GM12878 (cell line): Measurements from ENCODE around the gene SUSD1. TPM values are rescaled to one million over a fixed set of nuclear protein-coding genes. Genes with fewer than 3 reads are reported as not detected.
A peak's percentile ranks its signal among the peaks of the same experiment; 100 is the strongest.

Source experiments
- IRF4 ChIP-seq: IDR thresholded peaks from 2 replicates; pipeline ENCODE4 v1.6.1; 2011; ENCODE audit warnings: low read depth, low read length
- NFYA ChIP-seq: IDR thresholded peaks from 2 replicates; pipeline ENCODE4 v1.6.1; 2011; ENCODE audit warnings: low read depth, mild to moderate bottlenecking, low read length, improper control_type of control experiment, borderline replicate concordance
- POLR2A ChIP-seq: IDR thresholded peaks from 2 replicates; pipeline ENCODE4 v1.6.1; 2011; ENCODE audit warnings: low read depth, mild to moderate bottlenecking, low read length
- ZNF207 ChIP-seq: fragments of 450-650 bp; IDR thresholded peaks from 2 replicates; pipeline ENCODE4 v1.6.1; 2014; ENCODE audit warnings: antibody characterized with exemption, mild to moderate bottlenecking, borderline replicate concordance
- ZNF622 ChIP-seq: fragments of 450-650 bp; IDR thresholded peaks from 2 replicates; pipeline ENCODE4 v1.6.1; 2017; ENCODE audit warnings: mild to moderate bottlenecking, inconsistent platforms
- polyA plus RNA-seq, 11 experiments: library from polyadenylated mRNA; depleted of rRNA in 4 of 11; unstranded in 6 of 11; stranded (reverse) in 5 of 11; fragments of >200 nt; fragmentation: Nextera tagmentation in 4 of 11; fragmentation: Illumina TruSeq in 1 of 11; extraction: Ambion mirVana in 4 of 11; extraction: Trizol in 1 of 11; gene quantifications; 1 replicate in 1 of 11; 2 replicates in 10 of 11; pipeline versions ENCODE4 v1.2.1 to v1.2.3, GENCODE V29; 2011 to 2016; ENCODE audit warnings: inconsistent platforms in 2 of 11, missing spikeins in 2 of 11, low read depth in 1 of 11
- total RNA-seq, 4 experiments: library from RNA; depleted of rRNA in 3 of 4; stranded (reverse); fragments of >200 nt in 3 of 4; fragmentation: Illumina TruSeq in 1 of 4; extraction: Trizol in 1 of 4; gene quantifications; 2 replicates each; pipeline versions ENCODE4 v1.2.1 to v1.2.3, GENCODE V29; 2013 to 2021
- TF ChIP-seq, protein P1 (sequence below), 3 experiments: IDR thresholded peaks in 2 of 3; conservative IDR thresholded peaks in 1 of 3; 2 replicates each; pipeline ENCODE4 v1.5.1; 2011; ENCODE audit warnings: low read depth in 3 of 3, low read length in 3 of 3, mild to moderate bottlenecking in 3 of 3, control low read depth in 2 of 3, moderate library complexity in 2 of 3, inconsistent platforms in 1 of 3, mixed read lengths in 1 of 3; ENCODE audit not compliant: control insufficient read depth in 2 of 3, insufficient read depth in 1 of 3; ENCODE audit errors: extremely low read depth in 1 of 3
- TF ChIP-seq, protein P2 (sequence below): fragments of 450-650 bp; IDR thresholded peaks from 2 replicates; pipeline ENCODE4 v1.6.1; 2016; ENCODE audit warnings: mild to moderate bottlenecking, moderate library complexity, borderline replicate concordance
- TF ChIP-seq, protein P3 (sequence below): fragments of 450-650 bp; IDR thresholded peaks from 2 replicates; pipeline ENCODE4 v1.6.1; 2017; ENCODE audit warnings: mild to moderate bottlenecking
- TF ChIP-seq, protein P4 (sequence below): fragments of 450-650 bp; IDR thresholded peaks from 2 replicates; pipeline ENCODE4 v1.6.1; 2014; ENCODE audit warnings: mild to moderate bottlenecking
- TF ChIP-seq, protein P5 (sequence below): fragments of 450-650 bp; IDR thresholded peaks from 2 replicates; pipeline ENCODE4 v1.6.1; 2017; ENCODE audit warnings: antibody characterized with exemption, mild to moderate bottlenecking, moderate library complexity
- TF ChIP-seq, protein P6 (sequence below): IDR thresholded peaks from 2 replicates; pipeline ENCODE4 v1.6.1; 2011; ENCODE audit warnings: borderline replicate concordance, low read depth, mild to moderate bottlenecking, moderate library complexity, mixed read lengths, low read length; ENCODE audit not compliant: insufficient read depth; ENCODE audit errors: extremely low read length

The SUSD1 gene
- total and polyA plus RNA-seq, 10 of the 15 experiments (the other 5 are each of a cell fraction or from before 2014, with no cell fraction given), result 6.7 to 20.8 (median 13.2) TPM

DNA sequence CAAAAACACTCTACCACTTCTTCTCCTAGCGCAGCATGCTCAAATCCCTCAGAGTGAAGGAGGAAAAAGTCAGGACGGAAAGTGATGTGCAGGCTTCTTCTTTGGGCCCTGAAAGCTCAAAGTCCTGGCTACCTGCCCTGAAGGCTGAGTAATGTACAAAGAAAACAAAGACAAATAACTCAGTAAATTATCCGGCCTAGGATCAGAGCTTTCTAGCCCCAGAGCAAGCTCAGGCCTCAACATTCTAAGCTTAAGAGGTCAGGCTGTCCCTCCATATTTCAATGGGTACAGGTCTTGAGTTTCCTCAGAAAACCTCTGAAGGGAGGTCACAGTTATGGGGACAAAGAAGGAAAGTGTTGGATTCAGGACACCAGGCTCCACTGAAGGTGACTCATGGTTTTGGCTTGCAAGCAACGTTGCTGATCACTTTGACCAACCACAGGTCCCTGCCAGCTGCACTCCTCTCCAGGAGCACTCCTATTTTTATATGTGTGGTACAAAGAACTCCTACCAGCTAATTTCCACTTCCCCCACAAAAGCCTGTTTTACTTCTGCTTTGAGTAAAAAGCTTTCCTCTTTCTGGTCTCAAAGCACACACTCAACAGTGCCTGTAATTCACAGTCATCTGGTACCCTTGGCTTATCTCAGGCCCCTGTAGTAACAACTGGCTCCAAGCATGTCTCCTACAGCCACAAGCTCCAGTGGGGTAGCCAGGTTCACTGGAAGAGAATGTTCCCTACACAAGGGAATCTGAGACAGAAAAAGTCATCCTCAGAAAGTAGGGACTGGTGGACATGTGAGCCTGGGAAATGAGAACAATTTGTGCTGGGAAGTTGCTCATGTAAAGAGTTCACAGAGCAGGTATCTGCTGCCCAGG lies 162.8 kb downstream of the SUSD1 start (continued):
- TF ChIP-seq, protein P1, sequence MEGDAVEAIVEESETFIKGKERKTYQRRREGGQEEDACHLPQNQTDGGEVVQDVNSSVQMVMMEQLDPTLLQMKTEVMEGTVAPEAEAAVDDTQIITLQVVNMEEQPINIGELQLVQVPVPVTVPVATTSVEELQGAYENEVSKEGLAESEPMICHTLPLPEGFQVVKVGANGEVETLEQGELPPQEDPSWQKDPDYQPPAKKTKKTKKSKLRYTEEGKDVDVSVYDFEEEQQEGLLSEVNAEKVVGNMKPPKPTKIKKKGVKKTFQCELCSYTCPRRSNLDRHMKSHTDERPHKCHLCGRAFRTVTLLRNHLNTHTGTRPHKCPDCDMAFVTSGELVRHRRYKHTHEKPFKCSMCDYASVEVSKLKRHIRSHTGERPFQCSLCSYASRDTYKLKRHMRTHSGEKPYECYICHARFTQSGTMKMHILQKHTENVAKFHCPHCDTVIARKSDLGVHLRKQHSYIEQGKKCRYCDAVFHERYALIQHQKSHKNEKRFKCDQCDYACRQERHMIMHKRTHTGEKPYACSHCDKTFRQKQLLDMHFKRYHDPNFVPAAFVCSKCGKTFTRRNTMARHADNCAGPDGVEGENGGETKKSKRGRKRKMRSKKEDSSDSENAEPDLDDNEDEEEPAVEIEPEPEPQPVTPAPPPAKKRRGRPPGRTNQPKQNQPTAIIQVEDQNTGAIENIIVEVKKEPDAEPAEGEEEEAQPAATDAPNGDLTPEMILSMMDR (IDR thresholded peaks at IDR 0.05 in 2 of 3, conservative IDR thresholded peaks at IDR 0.05 in 1 of 3; ENCODE audit: control insufficient read depth in 2 of 3, extremely low read depth in 1 of 3, insufficient read depth in 1 of 3, low read depth in 3 of 3, low read length in 3 of 3), result no peak
- TF ChIP-seq POLR2A (peak; percentile 43; the same call in 1 of the 2 replicates), ZNF622 (no peak), IRF4 (peak; percentile 96), NFYA (no peak), ZNF207 (no peak)
- TF ChIP-seq, protein P2, sequence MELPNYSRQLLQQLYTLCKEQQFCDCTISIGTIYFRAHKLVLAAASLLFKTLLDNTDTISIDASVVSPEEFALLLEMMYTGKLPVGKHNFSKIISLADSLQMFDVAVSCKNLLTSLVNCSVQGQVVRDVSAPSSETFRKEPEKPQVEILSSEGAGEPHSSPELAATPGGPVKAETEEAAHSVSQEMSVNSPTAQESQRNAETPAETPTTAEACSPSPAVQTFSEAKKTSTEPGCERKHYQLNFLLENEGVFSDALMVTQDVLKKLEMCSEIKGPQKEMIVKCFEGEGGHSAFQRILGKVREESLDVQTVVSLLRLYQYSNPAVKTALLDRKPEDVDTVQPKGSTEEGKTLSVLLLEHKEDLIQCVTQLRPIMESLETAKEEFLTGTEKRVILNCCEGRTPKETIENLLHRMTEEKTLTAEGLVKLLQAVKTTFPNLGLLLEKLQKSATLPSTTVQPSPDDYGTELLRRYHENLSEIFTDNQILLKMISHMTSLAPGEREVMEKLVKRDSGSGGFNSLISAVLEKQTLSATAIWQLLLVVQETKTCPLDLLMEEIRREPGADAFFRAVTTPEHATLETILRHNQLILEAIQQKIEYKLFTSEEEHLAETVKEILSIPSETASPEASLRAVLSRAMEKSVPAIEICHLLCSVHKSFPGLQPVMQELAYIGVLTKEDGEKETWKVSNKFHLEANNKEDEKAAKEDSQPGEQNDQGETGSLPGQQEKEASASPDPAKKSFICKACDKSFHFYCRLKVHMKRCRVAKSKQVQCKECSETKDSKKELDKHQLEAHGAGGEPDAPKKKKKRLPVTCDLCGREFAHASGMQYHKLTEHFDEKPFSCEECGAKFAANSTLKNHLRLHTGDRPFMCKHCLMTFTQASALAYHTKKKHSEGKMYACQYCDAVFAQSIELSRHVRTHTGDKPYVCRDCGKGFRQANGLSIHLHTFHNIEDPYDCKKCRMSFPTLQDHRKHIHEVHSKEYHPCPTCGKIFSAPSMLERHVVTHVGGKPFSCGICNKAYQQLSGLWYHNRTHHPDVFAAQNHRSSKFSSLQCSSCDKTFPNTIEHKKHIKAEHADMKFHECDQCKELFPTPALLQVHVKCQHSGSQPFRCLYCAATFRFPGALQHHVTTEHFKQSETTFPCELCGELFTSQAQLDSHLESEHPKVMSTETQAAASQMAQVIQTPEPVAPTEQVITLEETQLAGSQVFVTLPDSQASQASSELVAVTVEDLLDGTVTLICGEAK, result no peak
- TF ChIP-seq, protein P3, sequence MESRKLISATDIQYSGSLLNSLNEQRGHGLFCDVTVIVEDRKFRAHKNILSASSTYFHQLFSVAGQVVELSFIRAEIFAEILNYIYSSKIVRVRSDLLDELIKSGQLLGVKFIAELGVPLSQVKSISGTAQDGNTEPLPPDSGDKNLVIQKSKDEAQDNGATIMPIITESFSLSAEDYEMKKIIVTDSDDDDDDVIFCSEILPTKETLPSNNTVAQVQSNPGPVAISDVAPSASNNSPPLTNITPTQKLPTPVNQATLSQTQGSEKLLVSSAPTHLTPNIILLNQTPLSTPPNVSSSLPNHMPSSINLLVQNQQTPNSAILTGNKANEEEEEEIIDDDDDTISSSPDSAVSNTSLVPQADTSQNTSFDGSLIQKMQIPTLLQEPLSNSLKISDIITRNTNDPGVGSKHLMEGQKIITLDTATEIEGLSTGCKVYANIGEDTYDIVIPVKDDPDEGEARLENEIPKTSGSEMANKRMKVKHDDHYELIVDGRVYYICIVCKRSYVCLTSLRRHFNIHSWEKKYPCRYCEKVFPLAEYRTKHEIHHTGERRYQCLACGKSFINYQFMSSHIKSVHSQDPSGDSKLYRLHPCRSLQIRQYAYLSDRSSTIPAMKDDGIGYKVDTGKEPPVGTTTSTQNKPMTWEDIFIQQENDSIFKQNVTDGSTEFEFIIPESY, result no peak
- TF ChIP-seq, protein P4, sequence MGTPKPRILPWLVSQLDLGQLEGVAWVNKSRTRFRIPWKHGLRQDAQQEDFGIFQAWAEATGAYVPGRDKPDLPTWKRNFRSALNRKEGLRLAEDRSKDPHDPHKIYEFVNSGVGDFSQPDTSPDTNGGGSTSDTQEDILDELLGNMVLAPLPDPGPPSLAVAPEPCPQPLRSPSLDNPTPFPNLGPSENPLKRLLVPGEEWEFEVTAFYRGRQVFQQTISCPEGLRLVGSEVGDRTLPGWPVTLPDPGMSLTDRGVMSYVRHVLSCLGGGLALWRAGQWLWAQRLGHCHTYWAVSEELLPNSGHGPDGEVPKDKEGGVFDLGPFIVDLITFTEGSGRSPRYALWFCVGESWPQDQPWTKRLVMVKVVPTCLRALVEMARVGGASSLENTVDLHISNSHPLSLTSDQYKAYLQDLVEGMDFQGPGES, result no peak
- TF ChIP-seq, protein P5, sequence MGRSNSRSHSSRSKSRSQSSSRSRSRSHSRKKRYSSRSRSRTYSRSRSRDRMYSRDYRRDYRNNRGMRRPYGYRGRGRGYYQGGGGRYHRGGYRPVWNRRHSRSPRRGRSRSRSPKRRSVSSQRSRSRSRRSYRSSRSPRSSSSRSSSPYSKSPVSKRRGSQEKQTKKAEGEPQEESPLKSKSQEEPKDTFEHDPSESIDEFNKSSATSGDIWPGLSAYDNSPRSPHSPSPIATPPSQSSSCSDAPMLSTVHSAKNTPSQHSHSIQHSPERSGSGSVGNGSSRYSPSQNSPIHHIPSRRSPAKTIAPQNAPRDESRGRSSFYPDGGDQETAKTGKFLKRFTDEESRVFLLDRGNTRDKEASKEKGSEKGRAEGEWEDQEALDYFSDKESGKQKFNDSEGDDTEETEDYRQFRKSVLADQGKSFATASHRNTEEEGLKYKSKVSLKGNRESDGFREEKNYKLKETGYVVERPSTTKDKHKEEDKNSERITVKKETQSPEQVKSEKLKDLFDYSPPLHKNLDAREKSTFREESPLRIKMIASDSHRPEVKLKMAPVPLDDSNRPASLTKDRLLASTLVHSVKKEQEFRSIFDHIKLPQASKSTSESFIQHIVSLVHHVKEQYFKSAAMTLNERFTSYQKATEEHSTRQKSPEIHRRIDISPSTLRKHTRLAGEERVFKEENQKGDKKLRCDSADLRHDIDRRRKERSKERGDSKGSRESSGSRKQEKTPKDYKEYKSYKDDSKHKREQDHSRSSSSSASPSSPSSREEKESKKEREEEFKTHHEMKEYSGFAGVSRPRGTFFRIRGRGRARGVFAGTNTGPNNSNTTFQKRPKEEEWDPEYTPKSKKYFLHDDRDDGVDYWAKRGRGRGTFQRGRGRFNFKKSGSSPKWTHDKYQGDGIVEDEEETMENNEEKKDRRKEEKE, result no peak
- TF ChIP-seq, protein P6, sequence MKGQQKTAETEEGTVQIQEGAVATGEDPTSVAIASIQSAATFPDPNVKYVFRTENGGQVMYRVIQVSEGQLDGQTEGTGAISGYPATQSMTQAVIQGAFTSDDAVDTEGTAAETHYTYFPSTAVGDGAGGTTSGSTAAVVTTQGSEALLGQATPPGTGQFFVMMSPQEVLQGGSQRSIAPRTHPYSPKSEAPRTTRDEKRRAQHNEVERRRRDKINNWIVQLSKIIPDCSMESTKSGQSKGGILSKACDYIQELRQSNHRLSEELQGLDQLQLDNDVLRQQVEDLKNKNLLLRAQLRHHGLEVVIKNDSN, result no peak
